ENCODE data around the gene MAP4K4.

The MAP4K4 gene

GRCh38 chr2:101818531-101819451 is 121.3 kb downstream of the MAP4K4 start:
- no peak for DNase-seq

- no peak for DNase-seq
Observed at GRCh38 chr2:101820519-101820918, 123.0 kb downstream of the MAP4K4 start.

- no peak for DNase-seq
Observed at GRCh38 chr2:101821059-101821805, 123.7 kb downstream of the MAP4K4 start.

- no peak for DNase-seq
Observed at GRCh38 chr2:101821828-101822458, 124.4 kb downstream of the MAP4K4 start.

GRCh38 chr2:101823347-101823791 is 125.9 kb downstream of the MAP4K4 start:
- peak; percentile 64 for DNase-seq

GRCh38 chr2:101823859-101824258 is 126.4 kb downstream of the MAP4K4 start:
- DNase-seq = no peak

GRCh38 chr2:101826716-101827115 is 129.2 kb downstream of the MAP4K4 start:
- no peak for DNase-seq

GRCh38 chr2:101827246-101827645 is 129.7 kb downstream of the MAP4K4 start:
- DNase-seq = no peak

GRCh38 chr2:101828257-101828656 is 130.8 kb downstream of the MAP4K4 start:
- no peak for DNase-seq

GRCh38 chr2:101828673-101829334 is 131.3 kb downstream of the MAP4K4 start:
- DNase-seq = no peak

GRCh38 chr2:101829429-101829828 is 131.9 kb downstream of the MAP4K4 start:
- DNase-seq = no peak

- no peak for DNase-seq
Observed at GRCh38 chr2:101830146-101830545, 132.6 kb downstream of the MAP4K4 start.

- no peak for DNase-seq
Observed at GRCh38 chr2:101830555-101830954, 133.0 kb downstream of the MAP4K4 start.

- DNase-seq = peak; percentile 56
Observed at GRCh38 chr2:101831351-101831865, 133.9 kb downstream of the MAP4K4 start.

- DNase-seq = no peak
Observed at GRCh38 chr2:101832114-101832513, 134.6 kb downstream of the MAP4K4 start.

GRCh38 chr2:101833890-101834523 is 136.5 kb downstream of the MAP4K4 start:
- DNase-seq = no peak

- DNase-seq = no peak
Observed at GRCh38 chr2:101837354-101837753, 139.8 kb downstream of the MAP4K4 start.

- no peak for DNase-seq
Observed at GRCh38 chr2:101841679-101842327, 144.3 kb downstream of the MAP4K4 start.

- no peak for DNase-seq
Observed at GRCh38 chr2:101842471-101842870, 145.0 kb downstream of the MAP4K4 start.

GRCh38 chr2:101843048-101843447 is 145.5 kb downstream of the MAP4K4 start:
- no peak for DNase-seq

- DNase-seq = no peak
Observed at GRCh38 chr2:101843471-101843870, 146.0 kb downstream of the MAP4K4 start.

All from CD4-positive, alpha-beta T cell treated with Interferon gamma for 1 hour (primary cell).